HEK293 (cell line): ENCODE measurements around the gene GLIPR1.

ENCODE experiments used
- CTCF ChIA-PET: fragments of 350-600 bp; formaldehyde crosslinking; extraction: SDS; loops from one replicate; lab custom pipeline; 2021; ENCODE audit warnings: antibody characterized with exemption; lab: Yijun Ruan, JAX
- POLR2A ChIA-PET: fragments of 300-600 bp; formaldehyde crosslinking; extraction: SDS; loops from one replicate; lab custom pipeline; 2020; ENCODE audit warnings: antibody characterized with exemption, inconsistent platforms; lab: Yijun Ruan, JAX
- H3K27ac ChIP-seq: fragments of 200-500 bp; sonication (Bioruptor generic); 2 replicates; pipeline ENCODE4 v1.5.1; 2014; ENCODE audit warnings: low read depth, low read length, control low read depth, inconsistent platforms; ENCODE audit errors: extremely low read depth
- H3K36me3 ChIP-seq, 2 experiments: fragments of 200-500 bp in 1 of 2; sonication (Bioruptor generic) in 1 of 2; 1 replicate in 1 of 2; 2 replicates in 1 of 2; pipeline ENCODE4 v1.5.1; 2014 to 2017; ENCODE audit warnings: inconsistent platforms in 2 of 2, low read length in 2 of 2; ENCODE audit not compliant: control insufficient read depth in 2 of 2, insufficient read depth in 1 of 2
- H3K4me1 ChIP-seq: fragments of 200-500 bp; sonication (Bioruptor generic); 2 replicates; pipeline ENCODE4 v1.5.1; 2014; ENCODE audit warnings: mild to moderate bottlenecking, low read length, inconsistent platforms; ENCODE audit not compliant: control insufficient read depth, insufficient read depth
- H3K4me3 ChIP-seq: 2 replicates; pipeline ENCODE4 v1.5.1; 2011; ENCODE audit warnings: low read depth, mild to moderate bottlenecking, control low read depth, low read length, moderate library complexity
- H3K9me3 ChIP-seq: fragments of 200-500 bp; sonication (Bioruptor generic); 2 replicates; pipeline ENCODE4 v1.5.1; 2014; ENCODE audit warnings: low read depth, low read length, inconsistent platforms; ENCODE audit not compliant: control insufficient read depth, insufficient read depth
- BCL11B ChIP-seq: fragments of 450-650 bp; formaldehyde crosslinking; IDR thresholded peaks from 2 replicates; pipeline ENCODE4 v1.5.1; 2016; ENCODE audit warnings: low read depth, missing biosample characterization, missing genetic modification characterization
- HOXA7 ChIP-seq: sonication (generic); formaldehyde crosslinking; IDR thresholded peaks from 2 replicates; pipeline ENCODE4 v1.8.1; 2022; ENCODE audit warnings: missing genetic modification reagents, borderline replicate concordance
- IKZF3 ChIP-seq: fragments of 450-650 bp; IDR thresholded peaks from 2 replicates; pipeline ENCODE4 v1.5.0; 2018; ENCODE audit warnings: missing biosample characterization, mild to moderate bottlenecking, missing genetic modification characterization, moderate library complexity
- MYNN ChIP-seq: fragments of 450-650 bp; formaldehyde crosslinking; IDR thresholded peaks from 2 replicates; pipeline ENCODE4 v1.5.1; 2016; ENCODE audit warnings: missing biosample characterization, missing genetic modification characterization, borderline replicate concordance
- PRDM1 ChIP-seq: fragments of 450-650 bp; formaldehyde crosslinking; IDR thresholded peaks from 2 replicates; pipeline ENCODE4; 2016; ENCODE audit warnings: missing biosample characterization, missing genetic modification characterization
- SCRT2 ChIP-seq: fragments of 450-650 bp; formaldehyde crosslinking; IDR thresholded peaks from 2 replicates; pipeline ENCODE4 v1.5.1; 2016; ENCODE audit warnings: missing biosample characterization, missing genetic modification characterization
- TRIM28 ChIP-seq: IDR thresholded peaks from 2 replicates; pipeline ENCODE4 v1.6.1; 2011; ENCODE audit warnings: low read length, control low read depth, borderline replicate concordance
- ZBTB1 ChIP-seq: fragments of 450-650 bp; formaldehyde crosslinking; IDR thresholded peaks from 2 replicates; pipeline ENCODE4 v1.5.1; 2016; ENCODE audit warnings: missing biosample characterization, missing genetic modification characterization
- ZFP41 ChIP-seq: fragments of 450-650 bp; formaldehyde crosslinking; IDR thresholded peaks from 2 replicates; pipeline ENCODE4 v1.5.1; 2016; ENCODE audit warnings: missing biosample characterization, missing genetic modification characterization, borderline replicate concordance
- ZNF140 ChIP-seq: fragments of 450-650 bp; formaldehyde crosslinking; IDR thresholded peaks from 2 replicates; pipeline ENCODE4 v1.5.1; 2016; ENCODE audit warnings: missing biosample characterization, missing genetic modification characterization
- ZNF155 ChIP-seq: fragments of 450-650 bp; formaldehyde crosslinking; IDR thresholded peaks from 2 replicates; pipeline ENCODE4 v1.5.1; 2016; ENCODE audit warnings: missing biosample characterization, missing genetic modification characterization
- ZNF174 ChIP-seq: fragments of 450-650 bp; formaldehyde crosslinking; IDR thresholded peaks from 2 replicates; pipeline ENCODE4 v1.5.0; 2017; ENCODE audit warnings: missing biosample characterization, mild to moderate bottlenecking, missing genetic modification characterization
- ZNF175 ChIP-seq: fragments of 450-650 bp; formaldehyde crosslinking; IDR thresholded peaks from 2 replicates; pipeline ENCODE4 v1.5.1; 2016; ENCODE audit warnings: missing biosample characterization, missing genetic modification characterization
- ZNF184 ChIP-seq: fragments of 450-650 bp; IDR thresholded peaks from 2 replicates; pipeline ENCODE4 v1.5.1; 2018; ENCODE audit warnings: missing biosample characterization, mild to moderate bottlenecking, missing genetic modification characterization
- ZNF19 ChIP-seq: fragments of 450-650 bp; formaldehyde crosslinking; IDR thresholded peaks from 2 replicates; pipeline ENCODE4; 2016; ENCODE audit warnings: missing biosample characterization, missing genetic modification characterization, low read depth
- ZNF274 ChIP-seq, 2 experiments: fragments of 200-500 bp in 1 of 2; fragments of 450-650 bp in 1 of 2; sonication (Bioruptor generic) in 1 of 2; formaldehyde crosslinking in 1 of 2; IDR thresholded peaks; 2 replicates each; pipeline versions ENCODE4 v1.5.1 to v1.6.1; 2014 to 2016; ENCODE audit warnings: borderline replicate concordance in 1 of 2, inconsistent platforms in 1 of 2, low read length in 1 of 2, missing biosample characterization in 1 of 2, missing genetic modification characterization in 1 of 2
- ZNF335 ChIP-seq: fragments of 450-650 bp; formaldehyde crosslinking; conservative IDR thresholded peaks from 2 replicates; pipeline ENCODE4 v1.5.1; 2016; ENCODE audit warnings: missing biosample characterization, missing genetic modification characterization
- ZNF366 ChIP-seq: fragments of 450-650 bp; formaldehyde crosslinking; conservative IDR thresholded peaks from 2 replicates; pipeline ENCODE4 v1.5.1; 2016; ENCODE audit warnings: missing biosample characterization, missing genetic modification characterization
- ZNF37A ChIP-seq: fragments of 450-650 bp; IDR thresholded peaks from 2 replicates; pipeline ENCODE4 v1.5.1; 2018; ENCODE audit warnings: missing biosample characterization, missing genetic modification characterization
- ZNF426 ChIP-seq: fragments of 450-650 bp; formaldehyde crosslinking; IDR thresholded peaks from 2 replicates; pipeline ENCODE4 v1.5.1; 2017; ENCODE audit warnings: missing biosample characterization, missing genetic modification characterization, mild to moderate bottlenecking, inconsistent platforms, moderate library complexity
- ZNF433 ChIP-seq: fragments of 450-650 bp; formaldehyde crosslinking; IDR thresholded peaks from 2 replicates; pipeline ENCODE4 v1.5.1; 2016; ENCODE audit warnings: missing biosample characterization, missing genetic modification characterization, low read depth
- ZNF473 ChIP-seq: fragments of 450-650 bp; formaldehyde crosslinking; IDR thresholded peaks from 2 replicates; pipeline ENCODE4 v1.5.1; 2017; ENCODE audit warnings: missing biosample characterization, missing genetic modification characterization
- ZNF510 ChIP-seq: fragments of 450-650 bp; formaldehyde crosslinking; IDR thresholded peaks from 2 replicates; pipeline ENCODE4 v1.5.1; 2018; ENCODE audit warnings: mild to moderate bottlenecking, missing genetic modification characterization, missing biosample characterization; ENCODE audit not compliant: insufficient replicate concordance
- ZNF548 ChIP-seq: fragments of 450-650 bp; formaldehyde crosslinking; IDR thresholded peaks from 2 replicates; pipeline ENCODE4 v1.5.1; 2016; ENCODE audit warnings: missing biosample characterization, missing genetic modification characterization
- ZNF549 ChIP-seq: fragments of 450-650 bp; IDR thresholded peaks from 2 replicates; pipeline ENCODE4 v1.5.1; 2018; ENCODE audit warnings: missing biosample characterization, missing genetic modification characterization, mild to moderate bottlenecking, inconsistent platforms, moderate library complexity
- ZNF555 ChIP-seq: fragments of 450-650 bp; formaldehyde crosslinking; conservative IDR thresholded peaks from 2 replicates; pipeline ENCODE4 v1.5.1; 2017; ENCODE audit warnings: missing biosample characterization, mild to moderate bottlenecking, missing genetic modification characterization, inconsistent platforms
- ZNF670 ChIP-seq: fragments of 450-650 bp; formaldehyde crosslinking; IDR thresholded peaks from 2 replicates; pipeline ENCODE4 v1.5.1; 2016; ENCODE audit warnings: missing biosample characterization, missing genetic modification characterization, low read depth
- ZXDB ChIP-seq: fragments of 450-650 bp; formaldehyde crosslinking; IDR thresholded peaks from 2 replicates; pipeline ENCODE4 v1.5.1; 2016; ENCODE audit warnings: missing biosample characterization, missing genetic modification characterization
- TF ChIP-seq, protein P1 (sequence below): IDR thresholded peaks from 2 replicates; pipeline ENCODE4 v1.6.1; 2011; ENCODE audit warnings: mild to moderate bottlenecking, low read depth, low read length, borderline replicate concordance
- TF ChIP-seq, protein P2 (sequence below): fragments of 450-650 bp; formaldehyde crosslinking; IDR thresholded peaks from 2 replicates; pipeline ENCODE4 v1.5.1; 2016; ENCODE audit warnings: missing biosample characterization, missing genetic modification characterization
- TF ChIP-seq, protein P3 (sequence below): fragments of 450-650 bp; formaldehyde crosslinking; IDR thresholded peaks from 2 replicates; pipeline ENCODE4 v1.5.1; 2016; ENCODE audit warnings: missing biosample characterization, missing genetic modification characterization
- TF ChIP-seq, protein P4 (sequence below): fragments of 450-650 bp; formaldehyde crosslinking; IDR thresholded peaks from 2 replicates; pipeline ENCODE4 v1.5.1; 2016; ENCODE audit warnings: missing biosample characterization, missing genetic modification characterization

GLIPR1 gene

DNA sequence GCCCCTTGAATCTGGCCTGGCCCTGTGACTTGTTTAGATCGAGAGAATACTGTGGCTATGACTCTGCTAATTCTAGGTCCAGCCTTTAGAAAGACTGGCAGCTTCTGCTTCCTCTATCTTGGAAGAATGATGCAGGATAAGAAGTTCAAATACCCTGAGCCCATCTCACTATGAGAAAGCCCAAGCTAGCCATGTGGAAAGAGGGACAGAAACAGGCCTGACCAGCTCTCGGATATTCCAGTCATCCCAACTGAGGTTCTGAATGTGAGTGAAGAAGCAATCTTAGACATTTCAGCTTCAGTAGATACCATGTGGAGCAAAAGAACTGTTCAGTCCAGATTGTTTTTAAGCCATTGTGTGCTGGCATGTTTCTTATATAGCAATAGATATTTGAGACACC, 48.1 kb downstream of the GLIPR1 start:
- POLR2A ChIA-PET = no interaction called here
- Histone ChIP-seq H3K9me3 (no peaks in the 10 kb centered on the region), H3K4me1 (no peaks in the 10 kb centered on the region), H3K36me3 (no peaks in the 10 kb centered on the region), H3K4me3 (no peak overlapping the region), H3K27ac (no peak overlapping the region)
- no peak for TF ChIP-seq ZNF184 (tag by site-specific recombination)
- TF ChIP-seq ZNF548 (tag by site-specific recombination) = no peak
- TF ChIP-seq ZNF549 (tag by site-specific recombination) = no peak
- TF ChIP-seq ZNF19 (tag by site-specific recombination) = no peak
- TF ChIP-seq BCL11B = no peak
- TF ChIP-seq ZNF174 = no peak
- CTCF ChIA-PET = interaction anchor here (0.7 to 4.4 kb wide), 6 partner anchors 15 to 928 kb away, joined by 3 to 43 read pairs (median 6); partner anchors contain the start of gene PHLDA1

DNA sequence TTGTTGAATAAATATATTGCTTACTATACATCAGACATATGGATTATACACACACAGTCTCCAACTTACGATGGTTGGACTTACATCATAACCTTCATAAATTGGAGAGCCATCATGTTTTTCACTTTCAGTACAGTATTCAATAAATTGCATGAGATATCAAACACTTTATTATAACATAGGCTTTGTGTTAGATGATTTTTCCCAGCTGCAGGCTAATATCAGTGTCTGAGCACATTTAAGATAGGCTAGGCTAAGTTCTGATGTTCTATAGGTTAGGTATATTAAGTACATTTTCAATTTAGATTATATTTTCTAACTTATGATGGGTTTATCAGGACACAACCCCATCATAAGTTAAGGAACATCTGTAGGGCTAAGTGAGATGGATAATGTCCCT, 48.8 kb downstream of the GLIPR1 start:
- H3K4me1 ChIP-seq = no peaks in the 10 kb centered on the region
- no peaks in the 10 kb centered on the region for H3K9me3 ChIP-seq
- POLR2A ChIA-PET = no interaction called here
- TF ChIP-seq ZNF140 (tag by site-specific recombination) = no peak
- TF ChIP-seq ZNF555 = no peak
- TF ChIP-seq ZNF335 = no peak
- no peak for TF ChIP-seq ZNF510 (tag by site-specific recombination)
- no peak for TF ChIP-seq ZNF548 (tag by site-specific recombination)
- no peak for TF ChIP-seq SCRT2
- TF ChIP-seq, protein P1, sequence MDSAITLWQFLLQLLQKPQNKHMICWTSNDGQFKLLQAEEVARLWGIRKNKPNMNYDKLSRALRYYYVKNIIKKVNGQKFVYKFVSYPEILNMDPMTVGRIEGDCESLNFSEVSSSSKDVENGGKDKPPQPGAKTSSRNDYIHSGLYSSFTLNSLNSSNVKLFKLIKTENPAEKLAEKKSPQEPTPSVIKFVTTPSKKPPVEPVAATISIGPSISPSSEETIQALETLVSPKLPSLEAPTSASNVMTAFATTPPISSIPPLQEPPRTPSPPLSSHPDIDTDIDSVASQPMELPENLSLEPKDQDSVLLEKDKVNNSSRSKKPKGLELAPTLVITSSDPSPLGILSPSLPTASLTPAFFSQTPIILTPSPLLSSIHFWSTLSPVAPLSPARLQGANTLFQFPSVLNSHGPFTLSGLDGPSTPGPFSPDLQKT = no peak
- no peak for TF ChIP-seq PRDM1 (tag by site-specific recombination)
- no peak for TF ChIP-seq IKZF3 (tag by site-specific recombination)
- TF ChIP-seq ZNF175 = no peak
- no peak for TF ChIP-seq ZNF473 (tag by site-specific recombination)
- TF ChIP-seq, protein P2, sequence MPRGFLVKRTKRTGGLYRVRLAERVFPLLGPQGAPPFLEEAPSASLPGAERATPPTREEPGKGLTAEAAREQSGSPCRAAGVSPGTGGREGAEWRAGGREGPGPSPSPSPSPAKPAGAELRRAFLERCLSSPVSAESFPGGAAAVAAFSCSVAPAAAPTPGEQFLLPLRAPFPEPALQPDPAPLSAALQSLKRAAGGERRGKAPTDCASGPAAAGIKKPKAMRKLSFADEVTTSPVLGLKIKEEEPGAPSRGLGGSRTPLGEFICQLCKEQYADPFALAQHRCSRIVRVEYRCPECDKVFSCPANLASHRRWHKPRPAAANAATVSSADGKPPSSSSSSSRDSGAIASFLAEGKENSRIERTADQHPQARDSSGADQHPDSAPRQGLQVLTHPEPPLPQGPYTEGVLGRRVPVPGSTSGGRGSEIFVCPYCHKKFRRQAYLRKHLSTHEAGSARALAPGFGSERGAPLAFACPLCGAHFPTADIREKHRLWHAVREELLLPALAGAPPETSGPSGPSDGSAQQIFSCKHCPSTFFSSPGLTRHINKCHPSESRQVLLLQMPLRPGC (tag by site-specific recombination) = no peak
- no peak for TF ChIP-seq ZNF670 (tag by site-specific recombination)
- TF ChIP-seq ZBTB1 = no peak
- no peak for TF ChIP-seq ZNF366 (tag by site-specific recombination)
- no peak for TF ChIP-seq ZNF426 (tag by site-specific recombination)
- TF ChIP-seq, all 188 proteins: peak for 0
- CTCF ChIA-PET = no interaction called here
- Histone ChIP-seq H3K4me3 (no peak overlapping the region), H3K36me3 (no peaks in the 10 kb centered on the region), H3K27ac (no peak overlapping the region)

DNA sequence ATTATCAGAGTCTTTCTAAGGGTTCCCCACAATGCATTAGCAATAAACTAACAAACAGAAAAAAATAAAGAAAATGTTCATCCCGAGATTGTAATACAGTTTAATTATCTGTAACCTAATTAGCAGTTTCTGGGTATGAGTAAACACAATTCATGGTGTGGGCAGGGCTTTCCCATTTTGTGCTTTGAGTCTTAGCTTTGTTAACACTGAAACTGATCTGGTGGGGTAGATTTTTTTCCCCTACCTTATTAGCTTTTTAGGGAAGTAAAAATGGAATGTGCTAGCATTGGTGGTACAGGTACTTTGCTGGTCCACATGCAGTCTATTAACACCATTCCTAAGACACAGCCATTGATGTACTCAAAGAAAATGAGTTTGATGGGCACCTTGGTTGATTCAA, 49.3 kb downstream of the GLIPR1 start:
- Histone ChIP-seq H3K4me3 (no peak overlapping the region), H3K4me1 (no peaks in the 10 kb centered on the region), H3K27ac (no peak overlapping the region), H3K36me3 (no peaks in the 10 kb centered on the region), H3K9me3 (no peaks in the 10 kb centered on the region)
- ChIA-PET POLR2A (no interaction called here), CTCF (no interaction called here)
- no peak for TF ChIP-seq TRIM28
- TF ChIP-seq ZNF155 (tag by site-specific recombination) = no peak
- no peak for TF ChIP-seq ZNF433
- TF ChIP-seq HOXA7 (CRISPR knock-in tag) = no peak
- no peak for TF ChIP-seq ZNF19 (tag by site-specific recombination)
- no peak for TF ChIP-seq MYNN
- no peak for TF ChIP-seq ZFP41 (tag by site-specific recombination)
- TF ChIP-seq, protein P3, sequence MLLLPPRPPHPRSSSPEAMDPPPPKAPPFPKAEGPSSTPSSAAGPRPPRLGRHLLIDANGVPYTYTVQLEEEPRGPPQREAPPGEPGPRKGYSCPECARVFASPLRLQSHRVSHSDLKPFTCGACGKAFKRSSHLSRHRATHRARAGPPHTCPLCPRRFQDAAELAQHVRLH (tag by site-specific recombination) = no peak
- no peak for TF ChIP-seq ZNF37A (tag by site-specific recombination)
- TF ChIP-seq ZNF274 (IDR thresholded peaks at IDR 0.05; ENCODE audit: low read length) = no peak
- TF ChIP-seq ZNF274 (tag by site-specific recombination; IDR thresholded peaks at IDR 0.05; ENCODE audit: borderline replicate concordance) = no peak
- TF ChIP-seq ZXDB (tag by site-specific recombination) = no peak
- TF ChIP-seq, protein P4, sequence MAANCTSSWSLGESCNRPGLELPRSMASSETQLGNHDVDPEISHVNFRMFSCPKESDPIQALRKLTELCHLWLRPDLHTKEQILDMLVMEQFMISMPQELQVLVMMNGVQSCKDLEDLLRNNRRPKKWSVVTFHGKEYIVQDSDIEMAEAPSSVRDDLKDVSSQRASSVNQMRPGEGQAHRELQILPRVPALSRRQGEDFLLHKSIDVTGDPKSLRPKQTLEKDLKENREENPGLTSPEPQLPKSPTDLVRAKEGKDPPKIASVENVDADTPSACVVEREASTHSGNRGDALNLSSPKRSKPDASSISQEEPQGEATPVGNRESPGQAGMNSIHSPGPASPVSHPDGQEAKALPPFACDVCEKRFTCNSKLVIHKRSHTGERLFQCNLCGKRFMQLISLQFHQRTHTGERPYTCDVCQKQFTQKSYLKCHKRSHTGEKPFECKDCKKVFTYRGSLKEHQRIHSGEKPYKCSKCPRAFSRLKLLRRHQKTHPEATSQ = no peak
